Caco-2 (cell line): ENCODE data around the gene ACAT2. TPM values are rescaled to one million over a fixed set of nuclear protein-coding genes. Genes with fewer than 3 reads are reported as not detected.

Source experiments
- BruUV-seq: library from RNA; stranded (reverse); fragments of 400-500 nt; replicated peaks from 2 replicates; lab custom pipeline; 2021; lab: Mats Ljungman, UMichigan
- CTCF ChIA-PET: fragments of 300-600 bp; sonication (Branson Sonifier 250); formaldehyde crosslinking; loops from one replicate; lab custom pipeline; 2022; ENCODE audit warnings: antibody characterized with exemption; lab: Charles Lee
- POLR2A ChIA-PET: fragments of 300-600 bp; sonication (Branson Sonifier 250); formaldehyde crosslinking; loops from one replicate; lab custom pipeline; 2022; ENCODE audit warnings: antibody characterized with exemption; lab: Charles Lee
- DNase-seq, 2 experiments: peaks; one replicate each; pipeline versions ENCODE4 v3.0.0 to v3.0.0-alpha.2; 2020 to 2022
- H3K27me3 ChIP-seq: replicated peaks from 2 replicates; pipeline ENCODE4 v1.6.0; 2011; ENCODE audit warnings: low read length; ENCODE audit not compliant: control insufficient read depth, insufficient read depth
- H3K36me3 ChIP-seq: 2 replicates; pipeline ENCODE4 v1.5.1; 2011; ENCODE audit warnings: low read length; ENCODE audit not compliant: control insufficient read depth, insufficient read depth
- H3K4me1 ChIP-seq: fragments of 250-450 bp; sonication (Bioruptor Pico); 2 replicates; pipeline ENCODE4 v1.5.1; 2020; ENCODE audit warnings: mild to moderate bottlenecking
- H3K4me3 ChIP-seq: 2 replicates; pipeline ENCODE4 v1.5.1; 2011; ENCODE audit warnings: low read depth, mild to moderate bottlenecking, control low read depth, low read length
- H3K9me3 ChIP-seq: fragments of 250-450 bp; sonication (Bioruptor Pico); 2 replicates; pipeline ENCODE4 v1.5.1; 2020; ENCODE audit warnings: mild to moderate bottlenecking, moderate library complexity
- H3K27ac Mint-ChIP-seq: one replicate; pipeline ENCODE4 v1.8.0; 2022; ENCODE audit warnings: mixed read lengths; ENCODE audit not compliant: unreplicated experiment
- H3K27me3 Mint-ChIP-seq: one replicate; pipeline ENCODE4 v1.8.0; 2022; ENCODE audit warnings: mixed read lengths; ENCODE audit not compliant: insufficient read depth, unreplicated experiment
- H3K36me3 Mint-ChIP-seq: one replicate; pipeline ENCODE4 v1.8.0; 2022; ENCODE audit warnings: mild to moderate bottlenecking, mixed read lengths; ENCODE audit not compliant: insufficient read depth, unreplicated experiment
- H3K4me1 Mint-ChIP-seq: one replicate; pipeline ENCODE4 v1.8.0; 2022; ENCODE audit warnings: low read depth, mixed read lengths; ENCODE audit not compliant: unreplicated experiment
- H3K4me3 Mint-ChIP-seq: one replicate; pipeline ENCODE4 v1.8.0; 2022; ENCODE audit warnings: mild to moderate bottlenecking, moderate library complexity, mixed read lengths; ENCODE audit not compliant: unreplicated experiment
- H3K9me3 Mint-ChIP-seq: one replicate; pipeline ENCODE4 v1.8.0; 2022; ENCODE audit warnings: mixed read lengths; ENCODE audit not compliant: unreplicated experiment
- intact Hi-C: fragments of 100-400 bp; cut with micrococcal nuclease; formaldehyde crosslinking; loops from one replicate; pipeline ENCODE4 v1.10.0; 2022; ENCODE audit not compliant: unreplicated experiment
- total RNA-seq: library from RNA; stranded (reverse); gene quantifications from 2 replicates; pipeline ENCODE4 v1.2.3, GENCODE V29; 2022
- TF ChIP-seq, protein P1 (sequence below), 2 experiments: fragments of 200-600 bp in 1 of 2; IDR thresholded peaks; 1 replicate in 1 of 2; 2 replicates in 1 of 2; pipeline versions ENCODE4 v1.5.1 to v1.8.0; 2011 to 2022; ENCODE audit warnings: antibody characterized with exemption in 1 of 2, control low read depth in 1 of 2, inconsistent platforms in 1 of 2, low read depth in 1 of 2, low read length in 1 of 2, mild to moderate bottlenecking in 1 of 2, moderate library complexity in 1 of 2; ENCODE audit not compliant: insufficient read depth in 1 of 2, severe bottlenecking in 1 of 2, unreplicated experiment in 1 of 2

ACAT2 gene
- total RNA-seq, 1 experiment from 2014 or later: 131 TPM

- H3K9me3 ChIP-seq: no peaks in the 10 kb centered on the region
- ChIA-PET POLR2A (interaction anchor here (0.5 to 4.4 kb wide), 7 partner anchors 17 to 96 kb away, joined by 3 to 71 read pairs (median 5); partner anchors contain the start of genes ACAT2, SOD2 and WTAP), CTCF (interaction anchor here (0.7 to 1.3 kb wide), 2 partner anchors 27 to 1183 kb away, joined by 4 to 9 read pairs; partner anchors contain the start of gene ACAT2)
- peak overlapping the region; percentile 98 for H3K27ac Mint-ChIP-seq
- peaks cover 18% of the 10 kb centered on the region for H3K4me1 ChIP-seq
- H3K36me3 ChIP-seq: peaks cover 3% of the 10 kb centered on the region
- peak; percentile 44 for DNase-seq
- no TSS peak for BruUV-seq
- intact Hi-C loops: loop anchor here (1.0 to 5.0 kb wide), 3 partner anchors 27 to 96 kb away; partner anchors contain the start of genes ACAT2 and SOD2
- peak overlapping the region; percentile 95 for H3K4me3 ChIP-seq
- H3K36me3 Mint-ChIP-seq: peaks cover 97% of the 10 kb centered on the region
- H3K27me3 Mint-ChIP-seq: no peaks in the 10 kb centered on the region
- peaks cover 18% of the 10 kb centered on the region for H3K4me1 Mint-ChIP-seq
- H3K9me3 Mint-ChIP-seq: no peaks in the 10 kb centered on the region
- peak overlapping the region; percentile 96 for H3K4me3 Mint-ChIP-seq
- TF ChIP-seq, protein P1, sequence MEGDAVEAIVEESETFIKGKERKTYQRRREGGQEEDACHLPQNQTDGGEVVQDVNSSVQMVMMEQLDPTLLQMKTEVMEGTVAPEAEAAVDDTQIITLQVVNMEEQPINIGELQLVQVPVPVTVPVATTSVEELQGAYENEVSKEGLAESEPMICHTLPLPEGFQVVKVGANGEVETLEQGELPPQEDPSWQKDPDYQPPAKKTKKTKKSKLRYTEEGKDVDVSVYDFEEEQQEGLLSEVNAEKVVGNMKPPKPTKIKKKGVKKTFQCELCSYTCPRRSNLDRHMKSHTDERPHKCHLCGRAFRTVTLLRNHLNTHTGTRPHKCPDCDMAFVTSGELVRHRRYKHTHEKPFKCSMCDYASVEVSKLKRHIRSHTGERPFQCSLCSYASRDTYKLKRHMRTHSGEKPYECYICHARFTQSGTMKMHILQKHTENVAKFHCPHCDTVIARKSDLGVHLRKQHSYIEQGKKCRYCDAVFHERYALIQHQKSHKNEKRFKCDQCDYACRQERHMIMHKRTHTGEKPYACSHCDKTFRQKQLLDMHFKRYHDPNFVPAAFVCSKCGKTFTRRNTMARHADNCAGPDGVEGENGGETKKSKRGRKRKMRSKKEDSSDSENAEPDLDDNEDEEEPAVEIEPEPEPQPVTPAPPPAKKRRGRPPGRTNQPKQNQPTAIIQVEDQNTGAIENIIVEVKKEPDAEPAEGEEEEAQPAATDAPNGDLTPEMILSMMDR (IDR thresholded peaks at IDR 0.05; ENCODE audit: insufficient read depth in 1 of 2, low read depth in 1 of 2, low read length in 1 of 2, severe bottlenecking in 1 of 2, unreplicated experiment in 1 of 2): no peak
- H3K27me3 ChIP-seq: no peaks in the 10 kb centered on the region
These were observed 27.0 kb downstream of the ACAT2 start for GRCh38 chr6:159788753-159789376.

GRCh38 chr6:159789377-159790148 is 27.7 kb downstream of the ACAT2 start, which contains the start of gene TCP1:
TCP1 (minus strand) TSS chr6:159789602; CDS start chr6:159789468, 134 bp downstream.
- peak within 1 kb of the TSS; percentile 98 for H3K27ac Mint-ChIP-seq
- no TSS peak for BruUV-seq
- intact Hi-C loops: loop anchor here (1.0 to 5.0 kb wide), 5 partner anchors 18 to 96 kb away; partner anchors contain the start of genes ACAT2, SOD2 and WTAP
- TF ChIP-seq, protein P1 (IDR thresholded peaks at IDR 0.05; ENCODE audit: insufficient read depth in 1 of 2, low read depth in 1 of 2, low read length in 1 of 2, severe bottlenecking in 1 of 2, unreplicated experiment in 1 of 2): no peak
- H3K4me1 Mint-ChIP-seq: peaks cover 18% of the 10 kb centered on the region
- DNase-seq: peak; percentile 98 to 99
- Histone ChIP-seq H3K27me3 (no peaks in the 10 kb centered on the region), H3K36me3 (peaks cover 3% of the 10 kb centered on the region), H3K4me3 (peak within 1 kb of the TSS; percentile 95), H3K4me1 (peaks cover 18% of the 10 kb centered on the region), H3K9me3 (no peaks in the 10 kb centered on the region)
- CTCF ChIA-PET: interaction anchor here (0.7 to 1.6 kb wide), 5 partner anchors 17 to 1184 kb away, joined by 4 to 9 read pairs (median 4); partner anchors contain the start of gene ACAT2
- H3K9me3 Mint-ChIP-seq: no peaks in the 10 kb centered on the region
- H3K4me3 Mint-ChIP-seq: peak within 1 kb of the TSS; percentile 96
- POLR2A ChIA-PET: interaction anchor here (0.5 to 4.4 kb wide), 10 partner anchors 17 to 98 kb away, joined by 3 to 71 read pairs (median 4); partner anchors contain the start of genes ACAT2 and WTAP
- H3K27me3 Mint-ChIP-seq: no peaks in the 10 kb centered on the region
- H3K36me3 Mint-ChIP-seq: peaks cover 97% of the 10 kb centered on the region
